ENCODE results near the gene S100B.

The S100B gene

GRCh38 chr21:46619846-46620245 is 15.0 kb upstream of the S100B start:
- Mint-ChIP-seq H3K27me3 (ENCODE audit: low read depth, poor library complexity) (peaks cover 9% of the 10 kb centered on the region), H3K9me3 (peaks cover 3% of the 10 kb centered on the region), H3K4me3 (no peak overlapping the region), H3K27ac (no peak overlapping the region), H3K4me1 (no peaks in the 10 kb centered on the region), H3K36me3 (ENCODE audit: low read depth) (no peaks in the 10 kb centered on the region)
- no peak for TF ChIP-seq CTCF (IDR thresholded peaks at IDR 0.05)
- DNase-seq = no peak

- TF ChIP-seq CTCF (IDR thresholded peaks at IDR 0.05) = no peak
- Mint-ChIP-seq H3K9me3 (peaks cover 3% of the 10 kb centered on the region), H3K27ac (no peak overlapping the region), H3K4me1 (no peaks in the 10 kb centered on the region), H3K4me3 (no peak overlapping the region), H3K27me3 (ENCODE audit: low read depth, poor library complexity) (peaks cover 16% of the 10 kb centered on the region), H3K36me3 (ENCODE audit: low read depth) (no peaks in the 10 kb centered on the region)
- no peak for DNase-seq
These were observed 14.0 kb upstream of the S100B start for GRCh38 chr21:46618738-46619379.

- Mint-ChIP-seq H3K4me1 (no peaks in the 10 kb centered on the region), H3K27ac (no peak overlapping the region), H3K9me3 (peaks cover 10% of the 10 kb centered on the region), H3K4me3 (no peak overlapping the region), H3K27me3 (ENCODE audit: low read depth, poor library complexity) (peaks cover 18% of the 10 kb centered on the region), H3K36me3 (ENCODE audit: low read depth) (no peaks in the 10 kb centered on the region)
- no peak for DNase-seq
- no peak for TF ChIP-seq CTCF (IDR thresholded peaks at IDR 0.05)
These were observed 12.6 kb upstream of the S100B start for GRCh38 chr21:46617267-46618051.

GRCh38 chr21:46616656-46617055 is 11.8 kb upstream of the S100B start:
- Mint-ChIP-seq H3K9me3 (peaks cover 18% of the 10 kb centered on the region), H3K4me3 (no peak overlapping the region), H3K4me1 (no peaks in the 10 kb centered on the region), H3K27me3 (ENCODE audit: low read depth, poor library complexity) (peaks cover 18% of the 10 kb centered on the region), H3K27ac (no peak overlapping the region), H3K36me3 (ENCODE audit: low read depth) (no peaks in the 10 kb centered on the region)
- no peak for DNase-seq
- no peak for TF ChIP-seq CTCF (IDR thresholded peaks at IDR 0.05)

GRCh38 chr21:46616050-46616449 is 11.2 kb upstream of the S100B start:
- H3K27me3 Mint-ChIP-seq (ENCODE audit: low read depth, poor library complexity) = peaks cover 18% of the 10 kb centered on the region
- H3K4me3 Mint-ChIP-seq = no peak overlapping the region
- no peak overlapping the region for H3K27ac Mint-ChIP-seq
- H3K4me1 Mint-ChIP-seq = no peaks in the 10 kb centered on the region
- peaks cover 20% of the 10 kb centered on the region for H3K9me3 Mint-ChIP-seq
- no peak for TF ChIP-seq CTCF (IDR thresholded peaks at IDR 0.05)
- no peak for DNase-seq
- no peaks in the 10 kb centered on the region for H3K36me3 Mint-ChIP-seq (ENCODE audit: low read depth)

- Mint-ChIP-seq H3K4me1 (no peaks in the 10 kb centered on the region), H3K9me3 (peaks cover 38% of the 10 kb centered on the region)
These were observed 8.5 kb upstream of the S100B start for GRCh38 chr21:46613391-46613790.

More at GRCh38 chr21:46613391-46613790, 8.5 kb upstream of the S100B start:
- no peaks in the 10 kb centered on the region for H3K36me3 Mint-ChIP-seq (ENCODE audit: low read depth)
- no peak overlapping the region for H3K4me3 Mint-ChIP-seq
- TF ChIP-seq CTCF (IDR thresholded peaks at IDR 0.05) = no peak
- no peak overlapping the region for H3K27ac Mint-ChIP-seq
- H3K27me3 Mint-ChIP-seq (ENCODE audit: low read depth, poor library complexity) = peaks cover 30% of the 10 kb centered on the region
- DNase-seq = no peak
